Caco-2 (cell line): ENCODE data around the gene RAPGEF5. TPM values are rescaled to one million over a fixed set of nuclear protein-coding genes. Genes with fewer than 3 reads are reported as not detected.

Experiments used
- BruUV-seq: library from RNA; stranded (reverse); fragments of 400-500 nt; replicated peaks from 2 replicates; lab custom pipeline; 2021; lab: Mats Ljungman, UMichigan
- CTCF ChIA-PET: fragments of 300-600 bp; sonication (Branson Sonifier 250); formaldehyde crosslinking; loops from one replicate; lab custom pipeline; 2022; ENCODE audit warnings: antibody characterized with exemption; lab: Charles Lee
- POLR2A ChIA-PET: fragments of 300-600 bp; sonication (Branson Sonifier 250); formaldehyde crosslinking; loops from one replicate; lab custom pipeline; 2022; ENCODE audit warnings: antibody characterized with exemption; lab: Charles Lee
- DNase-seq, 2 experiments: peaks; one replicate each; pipeline versions ENCODE4 v3.0.0 to v3.0.0-alpha.2; 2020 to 2022
- H3K27me3 ChIP-seq: replicated peaks from 2 replicates; pipeline ENCODE4 v1.6.0; 2011; ENCODE audit warnings: low read length; ENCODE audit not compliant: control insufficient read depth, insufficient read depth
- H3K36me3 ChIP-seq: 2 replicates; pipeline ENCODE4 v1.5.1; 2011; ENCODE audit warnings: low read length; ENCODE audit not compliant: control insufficient read depth, insufficient read depth
- H3K4me1 ChIP-seq: fragments of 250-450 bp; sonication (Bioruptor Pico); 2 replicates; pipeline ENCODE4 v1.5.1; 2020; ENCODE audit warnings: mild to moderate bottlenecking
- H3K4me3 ChIP-seq: 2 replicates; pipeline ENCODE4 v1.5.1; 2011; ENCODE audit warnings: low read depth, mild to moderate bottlenecking, control low read depth, low read length
- H3K9me3 ChIP-seq: fragments of 250-450 bp; sonication (Bioruptor Pico); 2 replicates; pipeline ENCODE4 v1.5.1; 2020; ENCODE audit warnings: mild to moderate bottlenecking, moderate library complexity
- H3K27ac Mint-ChIP-seq: one replicate; pipeline ENCODE4 v1.8.0; 2022; ENCODE audit warnings: mixed read lengths; ENCODE audit not compliant: unreplicated experiment
- H3K27me3 Mint-ChIP-seq: one replicate; pipeline ENCODE4 v1.8.0; 2022; ENCODE audit warnings: mixed read lengths; ENCODE audit not compliant: insufficient read depth, unreplicated experiment
- H3K36me3 Mint-ChIP-seq: one replicate; pipeline ENCODE4 v1.8.0; 2022; ENCODE audit warnings: mild to moderate bottlenecking, mixed read lengths; ENCODE audit not compliant: insufficient read depth, unreplicated experiment
- H3K4me1 Mint-ChIP-seq: one replicate; pipeline ENCODE4 v1.8.0; 2022; ENCODE audit warnings: low read depth, mixed read lengths; ENCODE audit not compliant: unreplicated experiment
- H3K4me3 Mint-ChIP-seq: one replicate; pipeline ENCODE4 v1.8.0; 2022; ENCODE audit warnings: mild to moderate bottlenecking, moderate library complexity, mixed read lengths; ENCODE audit not compliant: unreplicated experiment
- H3K9me3 Mint-ChIP-seq: one replicate; pipeline ENCODE4 v1.8.0; 2022; ENCODE audit warnings: mixed read lengths; ENCODE audit not compliant: unreplicated experiment
- intact Hi-C: fragments of 100-400 bp; cut with micrococcal nuclease; formaldehyde crosslinking; loops from one replicate; pipeline ENCODE4 v1.10.0; 2022; ENCODE audit not compliant: unreplicated experiment
- total RNA-seq: library from RNA; stranded (reverse); gene quantifications from 2 replicates; pipeline ENCODE4 v1.2.3, GENCODE V29; 2022
- TF ChIP-seq, protein P1 (sequence below), 2 experiments: fragments of 200-600 bp in 1 of 2; IDR thresholded peaks; 1 replicate in 1 of 2; 2 replicates in 1 of 2; pipeline versions ENCODE4 v1.5.1 to v1.8.0; 2011 to 2022; ENCODE audit warnings: antibody characterized with exemption in 1 of 2, control low read depth in 1 of 2, inconsistent platforms in 1 of 2, low read depth in 1 of 2, low read length in 1 of 2, mild to moderate bottlenecking in 1 of 2, moderate library complexity in 1 of 2; ENCODE audit not compliant: insufficient read depth in 1 of 2, severe bottlenecking in 1 of 2, unreplicated experiment in 1 of 2

RAPGEF5 gene
- total RNA-seq, 1 experiment from 2014 or later: 16.9 TPM

DNA sequence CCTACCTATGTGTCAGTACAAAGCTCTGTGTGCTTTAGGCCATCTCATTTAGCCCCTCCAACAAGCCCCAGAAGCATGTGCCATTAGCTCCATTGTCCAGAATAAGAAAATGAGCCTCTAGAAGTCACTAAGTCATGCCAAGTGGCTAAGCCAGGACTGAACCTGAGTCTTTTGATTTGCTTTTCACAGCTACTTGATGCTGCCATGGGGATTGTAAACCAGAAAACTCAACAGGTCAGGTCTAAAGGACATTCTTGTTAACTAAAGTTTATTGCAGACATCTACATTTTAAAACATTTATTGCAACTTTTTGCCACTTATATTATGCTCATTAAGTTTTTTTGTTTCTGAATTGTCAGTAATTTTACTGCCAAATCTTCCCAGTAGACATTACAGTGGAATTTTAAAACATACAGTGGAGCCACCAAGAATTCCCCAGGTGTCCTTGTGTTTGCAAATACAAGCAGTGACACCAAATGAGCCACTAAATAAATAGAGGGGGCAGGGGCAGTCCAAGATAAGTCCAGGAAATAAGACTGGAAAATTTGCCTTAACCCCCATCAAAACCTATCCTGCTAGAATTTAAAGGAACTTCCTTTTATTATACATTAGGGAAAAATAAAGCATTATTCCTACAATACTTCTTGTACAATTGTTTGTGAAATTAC is 115.9 kb downstream of the RAPGEF5 start:
- no peak for DNase-seq
- H3K4me3 ChIP-seq: no peak overlapping the region
- peaks cover 2% of the 10 kb centered on the region; the same call in 1 of the 2 replicates for H3K36me3 ChIP-seq
- H3K4me1 Mint-ChIP-seq: no peaks in the 10 kb centered on the region
- BruUV-seq: no TSS peak
- POLR2A ChIA-PET: no interaction called here
- H3K27me3 Mint-ChIP-seq: no peaks in the 10 kb centered on the region
- no peak overlapping the region for H3K4me3 Mint-ChIP-seq
- TF ChIP-seq, protein P1, sequence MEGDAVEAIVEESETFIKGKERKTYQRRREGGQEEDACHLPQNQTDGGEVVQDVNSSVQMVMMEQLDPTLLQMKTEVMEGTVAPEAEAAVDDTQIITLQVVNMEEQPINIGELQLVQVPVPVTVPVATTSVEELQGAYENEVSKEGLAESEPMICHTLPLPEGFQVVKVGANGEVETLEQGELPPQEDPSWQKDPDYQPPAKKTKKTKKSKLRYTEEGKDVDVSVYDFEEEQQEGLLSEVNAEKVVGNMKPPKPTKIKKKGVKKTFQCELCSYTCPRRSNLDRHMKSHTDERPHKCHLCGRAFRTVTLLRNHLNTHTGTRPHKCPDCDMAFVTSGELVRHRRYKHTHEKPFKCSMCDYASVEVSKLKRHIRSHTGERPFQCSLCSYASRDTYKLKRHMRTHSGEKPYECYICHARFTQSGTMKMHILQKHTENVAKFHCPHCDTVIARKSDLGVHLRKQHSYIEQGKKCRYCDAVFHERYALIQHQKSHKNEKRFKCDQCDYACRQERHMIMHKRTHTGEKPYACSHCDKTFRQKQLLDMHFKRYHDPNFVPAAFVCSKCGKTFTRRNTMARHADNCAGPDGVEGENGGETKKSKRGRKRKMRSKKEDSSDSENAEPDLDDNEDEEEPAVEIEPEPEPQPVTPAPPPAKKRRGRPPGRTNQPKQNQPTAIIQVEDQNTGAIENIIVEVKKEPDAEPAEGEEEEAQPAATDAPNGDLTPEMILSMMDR (IDR thresholded peaks at IDR 0.05; ENCODE audit: insufficient read depth in 1 of 2, low read depth in 1 of 2, low read length in 1 of 2, severe bottlenecking in 1 of 2, unreplicated experiment in 1 of 2): no peak
- H3K27ac Mint-ChIP-seq: no peak overlapping the region
- intact Hi-C loops: no loop called here
- CTCF ChIA-PET: no interaction called here
- 0 out of 2 replicates have a peak, but pooled peaks cover 4% of the 10 kb centered on the region for H3K9me3 ChIP-seq
- peaks cover 7% of the 10 kb centered on the region for H3K9me3 Mint-ChIP-seq
- H3K27me3 ChIP-seq: no peaks in the 10 kb centered on the region
- no peaks in the 10 kb centered on the region for H3K36me3 Mint-ChIP-seq
- no peaks in the 10 kb centered on the region for H3K4me1 ChIP-seq

DNA sequence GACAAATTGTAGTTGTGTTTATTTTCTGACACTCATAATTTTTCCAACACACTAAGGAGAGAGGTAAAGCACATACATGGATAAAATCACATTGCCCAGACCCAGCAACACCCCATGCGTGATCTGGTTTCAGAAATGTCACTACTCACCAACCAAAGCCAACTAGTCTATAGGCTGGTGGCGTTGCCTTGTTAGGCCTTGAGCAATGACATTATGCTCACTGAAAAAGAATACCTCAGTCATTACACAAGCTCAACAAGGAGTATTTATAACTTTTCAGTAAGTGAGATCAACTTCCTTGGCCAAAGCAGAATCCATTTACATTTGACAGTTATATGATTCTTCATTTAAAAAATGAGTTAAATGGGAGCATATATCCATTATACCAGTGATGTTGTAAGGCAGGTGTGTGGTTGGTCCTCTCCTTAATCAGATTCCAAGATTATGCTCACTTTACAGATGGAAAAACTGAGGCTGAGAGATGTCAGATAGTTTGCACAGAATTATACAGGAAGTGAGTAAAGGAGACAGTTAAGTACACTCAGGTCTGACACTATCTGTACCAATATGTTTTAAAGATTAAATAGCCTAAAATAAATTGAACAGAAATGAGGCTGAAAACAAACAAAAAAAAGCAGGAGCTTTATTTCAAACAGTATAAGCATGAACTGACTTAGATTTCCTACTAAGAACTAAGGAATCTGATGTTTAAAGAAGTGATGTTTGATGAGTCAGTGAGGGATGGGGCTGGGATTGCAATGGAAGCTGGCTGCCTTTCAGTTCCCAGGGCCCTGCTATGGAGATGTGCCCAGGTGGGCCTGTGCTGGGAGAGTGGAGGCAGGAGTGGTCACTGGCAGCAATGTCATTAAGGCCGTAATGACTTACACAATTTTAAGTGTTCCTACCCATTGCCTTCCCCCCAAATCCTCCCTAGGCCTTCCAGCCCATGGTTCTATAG is 118.3 kb downstream of the RAPGEF5 start:
- CTCF ChIA-PET: no interaction called here
- Histone ChIP-seq H3K4me1 (no peaks in the 10 kb centered on the region), H3K27me3 (no peaks in the 10 kb centered on the region), H3K36me3 (peaks cover 2% of the 10 kb centered on the region; the same call in 1 of the 2 replicates), H3K9me3 (no peaks in the 10 kb centered on the region), H3K4me3 (no peak overlapping the region)
- no peaks in the 10 kb centered on the region for H3K9me3 Mint-ChIP-seq
- intact Hi-C loops: no loop called here
- BruUV-seq: no TSS peak
- no peaks in the 10 kb centered on the region for H3K27me3 Mint-ChIP-seq
- POLR2A ChIA-PET: no interaction called here
- H3K4me3 Mint-ChIP-seq: no peak overlapping the region
- DNase-seq: no peak
- H3K27ac Mint-ChIP-seq: no peak overlapping the region
- TF ChIP-seq, protein P1 (IDR thresholded peaks at IDR 0.05; ENCODE audit: insufficient read depth in 1 of 2, low read depth in 1 of 2, low read length in 1 of 2, severe bottlenecking in 1 of 2, unreplicated experiment in 1 of 2): no peak
- H3K4me1 Mint-ChIP-seq: no peaks in the 10 kb centered on the region
- H3K36me3 Mint-ChIP-seq: no peaks in the 10 kb centered on the region

DNA sequence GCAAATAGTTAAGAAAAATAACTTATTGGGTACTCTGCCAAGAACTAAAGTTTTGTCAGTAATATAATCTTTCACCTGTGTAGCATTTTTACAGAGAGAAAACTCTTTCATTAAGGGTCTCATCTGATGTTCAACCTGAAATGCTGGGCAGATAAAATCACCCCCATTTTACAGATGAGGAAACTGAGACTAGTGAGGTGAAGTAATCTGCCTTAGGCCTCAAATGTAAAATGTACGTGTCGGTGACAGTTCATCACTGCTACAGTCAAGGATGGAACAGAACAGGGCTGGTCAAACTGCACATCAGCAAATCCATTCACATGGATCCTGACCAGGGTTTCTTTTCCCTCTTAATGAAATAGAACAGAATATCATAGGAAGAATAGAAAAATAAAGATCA is 121.8 kb downstream of the RAPGEF5 start:
- no peak overlapping the region for H3K4me3 ChIP-seq
- Mint-ChIP-seq H3K4me3 (no peak overlapping the region), H3K9me3 (no peaks in the 10 kb centered on the region), H3K27ac (no peak overlapping the region), H3K4me1 (peaks cover 8% of the 10 kb centered on the region), H3K27me3 (no peaks in the 10 kb centered on the region), H3K36me3 (no peaks in the 10 kb centered on the region)
- H3K27me3 ChIP-seq: no peaks in the 10 kb centered on the region
- H3K36me3 ChIP-seq: no peaks in the 10 kb centered on the region
- no peaks in the 10 kb centered on the region for H3K9me3 ChIP-seq
- intact Hi-C loops: no loop called here
- CTCF ChIA-PET: no interaction called here
- no peak for DNase-seq
- POLR2A ChIA-PET: no interaction called here
- BruUV-seq: no TSS peak
- H3K4me1 ChIP-seq: no peaks in the 10 kb centered on the region
- TF ChIP-seq, protein P1 (IDR thresholded peaks at IDR 0.05; ENCODE audit: insufficient read depth in 1 of 2, low read depth in 1 of 2, low read length in 1 of 2, severe bottlenecking in 1 of 2, unreplicated experiment in 1 of 2): no peak
